Panc1 (cell line): ENCODE data around the gene ELF3. TPM values are rescaled to one million over a fixed set of nuclear protein-coding genes. Genes with fewer than 3 reads are reported as not detected.

Experiments used
- ATAC-seq: fragments of 200-7000 bp; cut with Tn5 transposase; 2 replicates; pipeline ENCODE4 v1.9.1; 2020; ENCODE audit warnings: mild to moderate bottlenecking, moderate library complexity
- BruUV-seq: library from RNA; stranded (reverse); fragments of 400-500 nt; replicated peaks from 2 replicates; lab custom pipeline; 2021; lab: Mats Ljungman, UMichigan
- CTCF ChIA-PET: fragments of 300-600 bp; sonication (Branson Sonifier 250); formaldehyde crosslinking; loops from one replicate; lab custom pipeline; 2022; ENCODE audit warnings: antibody characterized with exemption; lab: Charles Lee
- POLR2A ChIA-PET: fragments of 300-600 bp; sonication (Branson Sonifier 250); formaldehyde crosslinking; loops from one replicate; lab custom pipeline; 2022; ENCODE audit warnings: antibody characterized with exemption; lab: Charles Lee
- DNase-seq: peaks from one replicate; pipeline ENCODE4 v3.0.0-alpha.2; 2010; ENCODE audit warnings: low read depth, low spot score
- H3K27ac ChIP-seq: 2 replicates; pipeline ENCODE4 v1.5.1; 2011; ENCODE audit warnings: mild to moderate bottlenecking, low read length, inconsistent platforms
- H3K27me3 ChIP-seq: fragments of 200-500 bp; sonication (Bioruptor generic); 2 replicates; pipeline ENCODE4 v1.6.0; 2014; ENCODE audit warnings: low read length, inconsistent platforms; ENCODE audit not compliant: control insufficient read depth, insufficient read depth
- H3K36me3 ChIP-seq: fragments of 200-500 bp; sonication (Bioruptor generic); 2 replicates; pipeline ENCODE4 v1.5.1; 2014; ENCODE audit warnings: inconsistent platforms, mild to moderate bottlenecking, low read length, moderate library complexity; ENCODE audit not compliant: control insufficient read depth, insufficient read depth
- H3K4me1 ChIP-seq: 2 replicates; pipeline ENCODE4 v1.5.1; 2011; ENCODE audit warnings: inconsistent platforms, mild to moderate bottlenecking, low read length, moderate library complexity; ENCODE audit not compliant: control insufficient read depth, insufficient read depth
- H3K4me3 ChIP-seq, 2 experiments: 2 replicates each; pipeline ENCODE4 v1.5.1; 2011 to 2012; ENCODE audit warnings: low read depth in 2 of 2, low read length in 2 of 2, mild to moderate bottlenecking in 2 of 2, inconsistent platforms in 1 of 2, moderate library complexity in 1 of 2
- H3K9me3 ChIP-seq: fragments of 200-500 bp; sonication (Bioruptor generic); 2 replicates; pipeline ENCODE4 v1.5.1; 2014; ENCODE audit warnings: low read depth, mild to moderate bottlenecking, inconsistent platforms, low read length, moderate library complexity; ENCODE audit not compliant: control insufficient read depth, insufficient read depth
- CTCF ChIP-seq: fragments of 450-650 bp; IDR thresholded peaks from 2 replicates; pipeline ENCODE4 v1.5.1; 2017; ENCODE audit warnings: mild to moderate bottlenecking
- POLR2AphosphoS5 ChIP-seq: IDR thresholded peaks from 2 replicates; pipeline ENCODE4 v1.6.1; 2012; ENCODE audit warnings: mild to moderate bottlenecking, low read depth, low read length, moderate library complexity
- REST ChIP-seq, 2 experiments: IDR thresholded peaks; 2 replicates each; pipeline ENCODE4 v1.6.1; 2011 to 2012; ENCODE audit warnings: low read depth in 2 of 2, control low read depth in 1 of 2, low read length in 1 of 2, mild to moderate bottlenecking in 1 of 2, moderate library complexity in 1 of 2; ENCODE audit not compliant: insufficient read depth in 1 of 2
- SIN3A ChIP-seq: IDR thresholded peaks from 2 replicates; pipeline ENCODE4 v1.6.1; 2012; ENCODE audit warnings: low read depth, mild to moderate bottlenecking, low read length, moderate library complexity, borderline replicate concordance; ENCODE audit not compliant: insufficient read depth
- TCF7L2 ChIP-seq: IDR thresholded peaks from 2 replicates; pipeline ENCODE4 v1.6.1; 2011; ENCODE audit warnings: mild to moderate bottlenecking, low read depth, low read length, inconsistent platforms
- in situ Hi-C: cut with HindIII; loops from 2 replicates; pipeline ENCODE4 v1.10.0; 2016; ENCODE audit warnings: low sequenced_read_pairs, low pct_unique_long_range_greater_than_20kb
- intact Hi-C: fragments of 100-400 bp; cut with micrococcal nuclease; formaldehyde crosslinking; loops from one replicate; pipeline ENCODE4 v1.10.0; 2022; ENCODE audit not compliant: unreplicated experiment
- total RNA-seq: library from RNA; stranded (reverse); gene quantifications from one replicate; pipeline ENCODE4 v1.2.1, GENCODE V29; 2021; ENCODE audit not compliant: unreplicated experiment

Gene ELF3
- total RNA-seq, 1 experiment from 2014 or later = 126 TPM

DNA sequence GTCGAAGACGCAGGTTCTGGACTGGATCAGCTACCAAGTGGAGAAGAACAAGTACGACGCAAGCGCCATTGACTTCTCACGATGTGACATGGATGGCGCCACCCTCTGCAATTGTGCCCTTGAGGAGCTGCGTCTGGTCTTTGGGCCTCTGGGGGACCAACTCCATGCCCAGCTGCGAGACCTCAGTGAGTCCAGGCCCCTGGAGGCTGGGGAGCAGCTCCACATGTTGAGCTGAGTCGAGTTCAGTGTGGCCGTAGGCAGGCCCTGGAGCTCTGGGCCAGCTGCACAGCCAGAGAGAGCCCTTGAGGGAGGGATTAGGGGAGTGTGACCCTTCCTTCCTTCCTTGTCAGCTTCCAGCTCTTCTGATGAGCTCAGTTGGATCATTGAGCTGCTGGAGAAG, 1.6 kb downstream of the ELF3 start:
- peaks cover 7% of the 10 kb centered on the region; the same call in 1 of the 2 replicates for H3K36me3 ChIP-seq
- H3K4me1 ChIP-seq = peaks cover 60% of the 10 kb centered on the region
- ATAC-seq (no peak), DNase-seq (no peak)
- H3K27ac ChIP-seq = peak overlapping the region; percentile 68
- in situ Hi-C loops (no loop called here), intact Hi-C loops (no loop called here)
- CTCF ChIA-PET = interaction anchor here (0.7 kb wide), 1 partner anchor 57 kb away, joined by 6 read pairs; no protein-coding TSS in a partner anchor
- no peaks in the 10 kb centered on the region for H3K27me3 ChIP-seq
- POLR2A ChIA-PET = no interaction called here
- no peak for TF ChIP-seq TCF7L2
- TF ChIP-seq REST (IDR thresholded peaks at IDR 0.05; ENCODE audit: insufficient read depth in 1 of 2, low read depth in 2 of 2, low read length in 1 of 2) = no peak
- TF ChIP-seq CTCF = no peak
- TF ChIP-seq POLR2AphosphoS5 = no peak
- TF ChIP-seq SIN3A = no peak
- peak overlapping the region; percentile 41 to 72 for H3K4me3 ChIP-seq
- no peaks in the 10 kb centered on the region for H3K9me3 ChIP-seq
- BruUV-seq = no TSS peak

DNA sequence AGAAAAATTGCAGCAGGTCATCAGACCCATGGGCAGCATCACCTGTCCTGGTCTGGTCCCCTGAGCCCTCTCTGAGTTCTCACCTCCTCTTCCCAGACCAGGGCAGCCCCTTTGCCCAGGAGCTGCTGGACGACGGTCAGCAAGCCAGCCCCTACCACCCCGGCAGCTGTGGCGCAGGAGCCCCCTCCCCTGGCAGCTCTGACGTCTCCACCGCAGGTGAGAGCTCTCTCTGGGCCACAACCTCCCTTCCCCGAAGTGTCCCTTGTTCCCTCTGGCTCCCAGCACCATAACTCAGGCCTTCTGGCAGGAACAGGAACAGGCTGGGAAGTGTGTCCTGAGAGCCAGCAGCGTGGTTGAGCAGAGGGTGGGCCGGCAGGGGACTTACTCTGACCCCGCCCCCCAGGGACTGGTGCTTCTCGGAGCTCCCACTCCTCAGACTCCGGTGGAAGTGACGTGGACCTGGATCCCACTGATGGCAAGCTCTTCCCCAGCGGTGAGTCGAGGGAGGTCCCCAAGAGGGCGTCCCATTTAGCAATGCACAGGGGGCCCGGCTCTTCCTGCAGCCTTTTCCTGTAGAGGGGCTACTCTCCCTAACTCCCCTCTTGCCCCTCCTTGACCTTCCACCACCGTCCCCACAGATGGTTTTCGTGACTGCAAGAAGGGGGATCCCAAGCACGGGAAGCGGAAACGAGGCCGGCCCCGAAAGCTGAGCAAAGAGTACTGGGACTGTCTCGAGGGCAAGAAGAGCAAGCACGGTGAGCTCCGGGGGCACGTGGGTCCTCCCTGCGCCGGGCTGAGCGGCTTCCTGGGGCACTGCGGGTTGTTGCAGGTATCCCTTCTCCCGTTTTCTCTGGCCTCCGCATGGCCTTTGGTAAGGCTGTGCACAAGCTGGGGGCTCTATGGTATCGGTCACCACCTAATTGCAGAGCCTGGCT, 2.4 kb downstream of the ELF3 start:
- DNase-seq = no peak
- ATAC-seq = no peak
- H3K9me3 ChIP-seq = no peaks in the 10 kb centered on the region
- in situ Hi-C loops (no loop called here), intact Hi-C loops (no loop called here)
- ChIA-PET POLR2A (interaction anchor here (0.5 kb wide), 1 partner anchor 101 kb away, joined by 5 read pairs; no protein-coding TSS in a partner anchor), CTCF (interaction anchor here (0.5 kb wide), 1 partner anchor 110 kb away, joined by 8 read pairs; no protein-coding TSS in a partner anchor)
- TF ChIP-seq POLR2AphosphoS5 = no peak
- no peak for TF ChIP-seq SIN3A
- TF ChIP-seq CTCF = no peak
- no peak for TF ChIP-seq TCF7L2
- TF ChIP-seq REST (IDR thresholded peaks at IDR 0.05; ENCODE audit: insufficient read depth in 1 of 2, low read depth in 2 of 2, low read length in 1 of 2) = no peak
- H3K27ac ChIP-seq = peak overlapping the region; percentile 68
- H3K27me3 ChIP-seq = no peaks in the 10 kb centered on the region
- H3K36me3 ChIP-seq = peaks cover 7% of the 10 kb centered on the region; the same call in 1 of the 2 replicates
- no TSS peak for BruUV-seq
- H3K4me3 ChIP-seq = peak overlapping the region; percentile 41 to 72
- H3K4me1 ChIP-seq = peaks cover 60% of the 10 kb centered on the region
